ENCODE measurements around the gene TIMM17B.
"Not testable (repeated sequence)": the region's sequence is repeated elsewhere in the genome, so short reads cannot be mapped to it uniquely, and the experiment has no call there.

The TIMM17B gene

DNA sequence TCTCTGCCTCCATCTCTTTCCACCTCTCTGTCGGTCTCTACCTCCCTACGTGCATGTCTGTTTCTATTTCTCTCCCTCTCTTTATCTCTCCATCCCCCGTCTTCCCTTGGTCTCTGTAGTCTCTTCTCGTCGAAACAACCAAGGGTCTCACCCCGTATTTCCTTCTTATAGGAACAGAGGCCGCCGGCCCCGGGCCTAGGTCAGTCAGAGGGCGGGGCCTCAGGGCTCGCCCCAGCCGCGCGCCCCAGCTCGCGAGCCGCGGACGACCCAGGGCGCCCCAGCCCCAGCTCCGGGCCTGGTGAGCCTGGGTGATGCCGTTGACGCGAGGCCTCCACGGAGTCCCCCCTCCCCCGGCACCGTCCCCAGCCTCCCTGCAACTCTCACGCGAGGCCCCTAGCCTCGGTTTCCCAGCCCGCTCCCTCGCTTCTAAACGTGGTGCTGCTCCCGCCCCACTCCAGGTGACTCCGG, 6.6 kb downstream of the TIMM17B start:
- Histone ChIP-seq H3K4me3 (ENCODE audit: low read length) (peak overlapping the region; percentile 61), H3K4me1 (ENCODE audit: insufficient read depth, low read length) (no peaks in the 10 kb centered on the region), H3K9me3 (ENCODE audit: insufficient read depth, low read depth, low read length) (no peaks in the 10 kb centered on the region), H3K9ac (ENCODE audit: low read depth, low read length) (peak overlapping the region; percentile 20; the same call in 1 of the 2 replicates), H3K27me3 (ENCODE audit: insufficient read depth, low read length) (no peaks in the 10 kb centered on the region), H3K36me3 (ENCODE audit: insufficient read depth, low read depth, low read length) (peaks cover 24% of the 10 kb centered on the region; the same call in 1 of the 2 replicates), H3K27ac (ENCODE audit: low read length) (no peak overlapping the region)

DNA sequence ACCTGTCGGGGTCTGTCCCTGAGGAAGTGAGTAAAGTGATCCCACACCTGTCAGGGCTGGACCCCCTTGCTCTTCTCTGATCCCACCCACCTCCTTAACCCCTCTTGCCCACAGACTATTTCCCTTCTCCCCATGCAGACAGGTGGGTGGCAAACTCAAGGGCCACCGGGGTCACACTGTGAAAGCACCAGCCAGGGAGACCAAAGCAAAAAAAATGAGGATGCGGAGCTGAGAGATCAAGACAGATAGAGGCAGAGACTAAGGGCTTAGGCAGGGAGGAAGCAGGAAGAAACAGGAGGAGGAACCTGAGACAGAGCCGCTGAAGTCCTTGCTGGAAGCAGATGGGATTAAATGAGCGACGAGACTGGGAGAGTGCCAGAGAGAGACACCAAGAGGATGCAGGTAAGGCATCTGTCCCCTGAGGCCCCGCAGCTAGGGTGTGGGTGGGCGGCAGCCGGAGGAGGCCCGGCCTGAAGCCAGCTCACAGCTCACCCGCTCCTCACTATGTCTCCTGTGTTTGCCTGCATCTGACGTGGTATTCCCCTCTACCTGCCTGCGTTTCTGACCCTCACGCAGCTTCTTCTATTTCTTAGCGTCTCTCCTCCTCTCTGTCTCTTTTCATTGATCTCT, 7.2 kb downstream of the TIMM17B start:
- no peak overlapping the region for H3K27ac ChIP-seq (ENCODE audit: low read length)

DNA sequence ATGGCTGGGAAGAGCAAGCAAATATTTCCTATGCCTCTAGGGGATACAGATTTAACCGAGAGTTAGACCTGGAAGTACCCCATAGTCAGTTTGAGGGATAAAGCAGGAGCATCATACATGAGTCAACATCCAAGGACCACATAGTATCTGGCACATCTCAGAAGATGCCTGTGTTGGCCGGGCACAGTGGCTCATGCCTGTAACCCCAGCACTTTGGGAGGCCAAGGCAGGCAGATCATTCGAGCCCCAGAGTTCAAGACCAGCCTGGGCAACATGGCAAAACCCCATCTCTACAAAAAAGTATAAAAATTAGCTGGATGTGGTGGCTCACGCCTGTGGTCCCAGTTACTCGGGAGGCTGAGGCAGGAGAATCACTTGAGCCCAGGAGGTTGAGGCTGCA, 11.0 kb downstream of the TIMM17B start:
- H3K4me3 ChIP-seq (ENCODE audit: low read length); H3K27ac ChIP-seq (ENCODE audit: low read length); H3K27me3 ChIP-seq (ENCODE audit: insufficient read depth, low read length); H3K36me3 ChIP-seq (ENCODE audit: insufficient read depth, low read depth, low read length); H3K4me1 ChIP-seq (ENCODE audit: insufficient read depth, low read length); H3K9me3 ChIP-seq (ENCODE audit: insufficient read depth, low read depth, low read length); H3K9ac ChIP-seq (ENCODE audit: low read depth, low read length): not testable (repeated sequence)

More for the DNA sequence above, 7.2 kb downstream of the TIMM17B start:
- no peaks in the 10 kb centered on the region for H3K27me3 ChIP-seq (ENCODE audit: insufficient read depth, low read length)
- peak overlapping the region; percentile 20; the same call in 1 of the 2 replicates for H3K9ac ChIP-seq (ENCODE audit: low read depth, low read length)
- H3K36me3 ChIP-seq (ENCODE audit: insufficient read depth, low read depth, low read length) = peaks cover 22% of the 10 kb centered on the region; the same call in 1 of the 2 replicates
- peak overlapping the region; percentile 61 for H3K4me3 ChIP-seq (ENCODE audit: low read length)
- H3K9me3 ChIP-seq (ENCODE audit: insufficient read depth, low read depth, low read length) = no peaks in the 10 kb centered on the region
- H3K4me1 ChIP-seq (ENCODE audit: insufficient read depth, low read length) = no peaks in the 10 kb centered on the region

DNA sequence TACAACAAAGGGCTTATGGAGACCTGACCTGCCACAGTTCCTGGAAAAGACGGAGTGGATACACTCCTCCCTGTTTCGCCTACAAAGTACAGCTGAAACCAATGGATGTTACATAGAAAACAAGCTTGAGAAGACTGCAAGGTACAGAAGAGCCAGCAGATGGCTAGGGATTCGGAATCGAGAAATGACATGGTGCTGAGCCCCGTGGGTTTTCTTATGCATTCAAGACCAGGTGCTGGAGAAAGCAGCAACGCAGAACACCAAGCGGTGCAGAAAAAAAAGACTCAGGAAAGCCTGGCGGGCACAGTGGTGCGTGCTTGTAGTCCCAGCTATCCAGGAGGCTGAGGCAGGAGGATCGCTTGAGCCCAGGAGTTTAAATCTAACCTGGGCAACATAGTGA, 13.8 kb downstream of the TIMM17B start:
- Histone ChIP-seq H3K4me1 (ENCODE audit: insufficient read depth, low read length) (no peaks in the 10 kb centered on the region), H3K36me3 (ENCODE audit: insufficient read depth, low read depth, low read length) (no peaks in the 10 kb centered on the region), H3K9me3 (ENCODE audit: insufficient read depth, low read depth, low read length) (no peaks in the 10 kb centered on the region), H3K27me3 (ENCODE audit: insufficient read depth, low read length) (no peaks in the 10 kb centered on the region), H3K4me3 (ENCODE audit: low read length) (no peak overlapping the region), H3K27ac (ENCODE audit: low read length) (no peak overlapping the region), H3K9ac (ENCODE audit: low read depth, low read length) (no peak overlapping the region)

DNA sequence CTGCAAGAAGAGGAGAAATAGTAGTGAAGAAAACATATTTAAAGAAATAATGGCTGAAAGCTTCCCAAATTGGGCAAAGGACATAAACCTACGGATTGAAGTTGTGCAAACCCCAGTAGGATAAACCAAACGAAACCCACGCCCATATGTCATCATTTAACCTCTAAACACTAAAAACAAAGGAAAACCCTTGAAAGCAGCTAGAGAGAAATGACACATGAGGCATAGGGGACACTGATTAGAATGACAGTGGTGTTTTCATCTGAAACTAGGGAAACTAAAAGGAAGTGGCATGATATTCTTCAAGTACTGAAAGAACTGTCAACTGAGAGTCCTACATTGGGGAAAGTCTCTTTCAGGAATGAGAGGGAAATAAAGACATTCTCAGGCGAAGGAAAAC, 20.6 kb downstream of the TIMM17B start:
- not testable (repeated sequence) for H3K36me3 ChIP-seq (ENCODE audit: insufficient read depth, low read depth, low read length); H3K4me1 ChIP-seq (ENCODE audit: insufficient read depth, low read length); H3K9ac ChIP-seq (ENCODE audit: low read depth, low read length); H3K27me3 ChIP-seq (ENCODE audit: insufficient read depth, low read length); H3K9me3 ChIP-seq (ENCODE audit: insufficient read depth, low read depth, low read length); H3K27ac ChIP-seq (ENCODE audit: low read length); H3K4me3 ChIP-seq (ENCODE audit: low read length)

DNA sequence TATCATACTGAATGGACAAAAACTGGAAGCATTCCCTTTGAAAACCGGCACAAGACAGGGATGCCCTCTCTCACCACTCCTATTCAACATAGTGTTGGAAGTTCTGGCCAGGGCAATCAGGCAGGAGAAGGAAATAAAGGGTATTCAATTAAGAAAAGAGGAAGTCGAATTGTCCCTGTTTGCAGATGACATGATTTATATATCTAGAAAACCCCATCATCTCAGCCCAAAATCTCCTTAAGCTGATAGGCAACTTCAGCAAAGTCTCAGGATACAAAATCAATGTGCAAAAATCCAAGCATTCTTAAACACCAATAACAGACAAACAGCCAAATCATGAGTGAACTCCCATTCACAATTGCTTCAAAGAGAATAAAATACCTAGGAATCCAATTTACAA, 25.6 kb downstream of the TIMM17B start:
- not testable (repeated sequence) for H3K27ac ChIP-seq (ENCODE audit: low read length); H3K4me1 ChIP-seq (ENCODE audit: insufficient read depth, low read length); H3K9me3 ChIP-seq (ENCODE audit: insufficient read depth, low read depth, low read length); H3K27me3 ChIP-seq (ENCODE audit: insufficient read depth, low read length); H3K9ac ChIP-seq (ENCODE audit: low read depth, low read length); H3K4me3 ChIP-seq (ENCODE audit: low read length); H3K36me3 ChIP-seq (ENCODE audit: insufficient read depth, low read depth, low read length)

DNA sequence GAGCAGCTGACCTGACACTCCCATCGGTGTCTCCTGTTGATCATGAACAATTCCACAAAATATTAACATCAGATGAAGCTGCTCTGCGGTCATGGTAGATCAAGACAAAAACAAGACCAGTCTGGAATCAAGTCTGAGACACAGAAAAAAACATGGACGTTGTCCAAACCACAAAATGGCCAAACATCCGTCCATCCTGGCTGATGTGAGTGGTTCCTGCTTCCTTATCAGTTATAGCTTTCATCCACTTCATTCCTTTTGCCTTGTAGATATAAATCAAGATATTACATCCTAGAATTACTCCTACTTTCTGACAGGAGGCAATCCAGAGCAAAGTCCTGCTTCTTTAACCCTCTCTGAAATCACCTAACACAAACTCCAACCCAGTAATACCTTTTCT, 33.4 kb downstream of the TIMM17B start:
- Histone ChIP-seq H3K9me3 (ENCODE audit: insufficient read depth, low read depth, low read length) (no peaks in the 10 kb centered on the region), H3K4me1 (ENCODE audit: insufficient read depth, low read length) (no peaks in the 10 kb centered on the region), H3K36me3 (ENCODE audit: insufficient read depth, low read depth, low read length) (no peaks in the 10 kb centered on the region), H3K27ac (ENCODE audit: low read length) (no peak overlapping the region), H3K9ac (ENCODE audit: low read depth, low read length) (no peak overlapping the region), H3K4me3 (ENCODE audit: low read length) (no peak overlapping the region), H3K27me3 (ENCODE audit: insufficient read depth, low read length) (no peaks in the 10 kb centered on the region)

DNA sequence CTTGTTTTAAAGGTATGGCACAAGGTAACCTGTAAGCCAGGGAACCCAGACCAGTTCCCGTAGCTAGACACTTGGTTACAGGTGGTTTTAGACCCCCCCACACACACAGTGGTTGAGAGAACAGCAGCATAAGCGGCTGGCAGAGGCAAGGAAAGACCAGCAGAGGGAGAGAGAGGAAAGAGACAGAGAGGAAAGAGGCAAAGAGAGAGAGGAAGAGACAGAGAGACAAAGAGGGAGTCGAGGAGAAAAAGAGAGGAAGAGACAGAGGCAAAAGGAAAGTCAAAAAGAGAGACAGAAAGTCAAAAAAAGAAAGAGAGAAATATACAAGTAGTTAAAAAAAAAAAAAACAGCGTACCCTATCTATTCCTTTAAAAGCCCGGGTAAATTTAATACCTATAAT, 42.7 kb downstream of the TIMM17B start:
- no peak overlapping the region for H3K27ac ChIP-seq (ENCODE audit: low read length)
- H3K4me3 ChIP-seq (ENCODE audit: low read length) = no peak overlapping the region
- no peaks in the 10 kb centered on the region for H3K4me1 ChIP-seq (ENCODE audit: insufficient read depth, low read length)
- H3K9ac ChIP-seq (ENCODE audit: low read depth, low read length) = no peak overlapping the region
- H3K36me3 ChIP-seq (ENCODE audit: insufficient read depth, low read depth, low read length) = no peaks in the 10 kb centered on the region
- no peaks in the 10 kb centered on the region for H3K27me3 ChIP-seq (ENCODE audit: insufficient read depth, low read length)
- no peaks in the 10 kb centered on the region for H3K9me3 ChIP-seq (ENCODE audit: insufficient read depth, low read depth, low read length)

DNA sequence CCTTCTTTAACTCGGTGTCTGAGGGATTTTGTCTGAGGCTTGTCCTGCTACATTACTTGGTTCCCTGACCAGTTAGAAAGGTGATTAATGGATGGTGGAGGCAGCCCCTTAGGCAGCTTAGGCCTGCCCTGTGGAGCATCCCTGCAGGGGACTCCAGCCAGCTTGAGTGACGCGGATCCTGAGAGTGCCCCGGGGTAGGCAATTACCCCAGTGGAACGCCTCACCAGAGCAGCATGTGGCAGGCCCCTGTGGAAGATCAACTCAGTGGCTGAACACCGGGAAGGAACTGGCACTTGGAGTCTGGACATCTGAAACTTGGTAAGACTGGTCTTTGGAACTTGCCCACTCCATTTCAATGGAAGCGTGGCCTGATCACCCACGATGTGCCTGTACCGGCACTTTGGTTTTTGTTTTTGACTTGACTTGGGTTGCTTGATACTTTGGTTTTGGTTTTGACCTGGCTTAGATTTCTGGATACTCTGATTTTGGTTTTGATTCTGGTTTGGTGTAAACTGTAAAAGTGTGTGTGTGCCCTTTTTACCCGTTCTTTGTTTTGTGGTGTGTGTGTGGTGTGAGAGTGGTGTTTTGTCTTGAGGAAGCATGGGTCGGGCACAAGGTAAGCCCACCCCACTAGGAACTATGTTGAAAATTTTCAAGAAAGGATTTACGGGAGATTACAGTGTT, 43.3 kb downstream of the TIMM17B start:
- not testable (repeated sequence) for H3K36me3 ChIP-seq (ENCODE audit: insufficient read depth, low read depth, low read length); H3K27me3 ChIP-seq (ENCODE audit: insufficient read depth, low read length); H3K9ac ChIP-seq (ENCODE audit: low read depth, low read length); H3K4me3 ChIP-seq (ENCODE audit: low read length); H3K27ac ChIP-seq (ENCODE audit: low read length); H3K9me3 ChIP-seq (ENCODE audit: insufficient read depth, low read depth, low read length); H3K4me1 ChIP-seq (ENCODE audit: insufficient read depth, low read length)

DNA sequence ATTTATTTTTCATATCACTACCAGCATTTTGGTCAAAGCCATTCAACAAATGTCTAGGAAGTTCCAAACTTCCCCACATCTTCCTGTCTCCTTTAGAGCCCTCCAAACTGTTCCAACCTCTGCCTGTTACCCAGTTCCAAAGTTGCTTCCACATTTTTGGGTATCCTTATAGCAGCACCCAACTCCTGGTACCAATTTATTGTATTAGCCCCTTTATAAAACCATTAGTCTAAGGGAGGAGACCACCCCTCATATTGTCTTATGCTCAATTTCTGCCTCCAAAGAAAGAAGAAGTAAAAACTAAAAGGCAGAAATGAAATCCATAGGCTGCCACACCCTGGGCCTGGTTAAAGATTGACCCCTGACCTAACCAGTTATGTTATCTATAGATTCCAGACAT, 44.1 kb downstream of the TIMM17B start:
- H3K9me3 ChIP-seq (ENCODE audit: insufficient read depth, low read depth, low read length); H3K4me1 ChIP-seq (ENCODE audit: insufficient read depth, low read length); H3K27me3 ChIP-seq (ENCODE audit: insufficient read depth, low read length): not testable (repeated sequence)

DNA sequence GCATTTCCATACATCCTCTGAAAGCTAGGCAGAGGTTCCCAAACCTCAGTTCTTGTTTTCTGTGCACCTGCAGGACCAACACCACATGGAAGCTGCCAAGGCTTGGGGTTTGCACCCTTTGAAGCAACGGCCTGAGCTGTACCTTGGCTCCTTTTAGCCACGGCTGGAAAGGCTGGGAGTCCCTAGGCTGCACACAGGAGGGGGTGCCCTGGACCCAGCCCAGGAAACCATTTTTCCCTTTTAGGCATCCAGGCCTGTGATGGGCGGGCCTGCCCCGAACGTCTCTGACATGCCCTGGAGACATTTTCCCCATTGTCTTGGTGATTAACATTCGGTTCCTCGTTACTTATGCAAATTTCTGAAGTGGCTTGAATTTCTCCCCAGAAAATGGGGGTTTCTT, 44.7 kb downstream of the TIMM17B start:
- H3K9me3 ChIP-seq (ENCODE audit: insufficient read depth, low read depth, low read length) = no peaks in the 10 kb centered on the region
- no peak overlapping the region for H3K4me3 ChIP-seq (ENCODE audit: low read length)
- no peaks in the 10 kb centered on the region for H3K27me3 ChIP-seq (ENCODE audit: insufficient read depth, low read length)
- H3K27ac ChIP-seq (ENCODE audit: low read length) = no peak overlapping the region
- no peaks in the 10 kb centered on the region for H3K36me3 ChIP-seq (ENCODE audit: insufficient read depth, low read depth, low read length)
- no peaks in the 10 kb centered on the region for H3K4me1 ChIP-seq (ENCODE audit: insufficient read depth, low read length)
- no peak overlapping the region for H3K9ac ChIP-seq (ENCODE audit: low read depth, low read length)

More for the DNA sequence above, 44.1 kb downstream of the TIMM17B start:
- not testable (repeated sequence) for H3K4me3 ChIP-seq (ENCODE audit: low read length); H3K27ac ChIP-seq (ENCODE audit: low read length); H3K9ac ChIP-seq (ENCODE audit: low read depth, low read length); H3K36me3 ChIP-seq (ENCODE audit: insufficient read depth, low read depth, low read length)

DNA sequence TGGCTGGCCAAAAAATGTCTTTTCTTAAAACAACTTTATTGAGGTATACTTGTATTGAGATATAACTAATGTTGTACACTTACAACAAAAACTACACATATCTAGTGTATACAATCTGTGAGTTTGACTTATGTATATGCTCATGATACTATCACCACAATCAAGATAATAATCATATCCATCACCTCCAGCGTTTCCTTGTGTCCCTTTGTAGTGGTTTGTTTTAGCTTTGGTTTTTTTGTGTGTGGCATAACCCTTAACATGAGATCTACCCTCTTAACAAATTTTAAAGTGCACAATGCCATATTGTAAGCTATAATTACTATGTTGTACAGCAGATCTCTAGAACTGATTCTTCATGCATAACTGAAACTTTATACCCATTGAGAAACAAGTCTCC, 48.7 kb downstream of the TIMM17B start:
- Histone ChIP-seq H3K4me1 (ENCODE audit: insufficient read depth, low read length) (no peaks in the 10 kb centered on the region), H3K4me3 (ENCODE audit: low read length) (no peak overlapping the region), H3K9me3 (ENCODE audit: insufficient read depth, low read depth, low read length) (no peaks in the 10 kb centered on the region), H3K27me3 (ENCODE audit: insufficient read depth, low read length) (no peaks in the 10 kb centered on the region), H3K36me3 (ENCODE audit: insufficient read depth, low read depth, low read length) (no peaks in the 10 kb centered on the region), H3K27ac (ENCODE audit: low read length) (no peak overlapping the region), H3K9ac (ENCODE audit: low read depth, low read length) (no peak overlapping the region)

Measured in iPS-20b (cell line).